GM12892 (cell line): Measurements from ENCODE around the gene DBN1.
"Not testable (repeated sequence)": the region's sequence is repeated elsewhere in the genome, so short reads cannot be mapped to it uniquely, and the experiment has no call there.

Experiments used
- DNase-seq: peaks from one replicate; pipeline ENCODE4 v3.0.0; 2011; ENCODE audit not compliant: insufficient read length
- FAIRE-seq: peaks from 2 replicates; lab custom pipeline; 2011; peaks lifted over from hg19 to GRCh38; lab: Jason Lieb, UNC
- POLR2A ChIP-seq: IDR thresholded peaks from 2 replicates; pipeline ENCODE4 v1.6.1; 2011; ENCODE audit warnings: low read depth, low read length, control low read depth
- POLR2AphosphoS5 ChIP-seq: IDR thresholded peaks from 2 replicates; pipeline ENCODE4 v1.6.1; 2011; ENCODE audit warnings: low read depth, low read length, control low read depth
- TAF1 ChIP-seq: IDR thresholded peaks from 2 replicates; pipeline ENCODE4 v1.6.1; 2011; ENCODE audit warnings: low read depth, mild to moderate bottlenecking, control low read depth, low read length, borderline replicate concordance

DBN1 gene

GRCh38 chr5:177486256-177486655 lies 12.8 kb upstream of the DBN1 start:
- FAIRE-seq, result no peak
- TF ChIP-seq TAF1, result no peak
- no peak for TF ChIP-seq POLR2A
- TF ChIP-seq POLR2AphosphoS5, result no peak

GRCh38 chr5:177485753-177486152 lies 12.3 kb upstream of the DBN1 start:
- not testable (repeated sequence) for DNase-seq, FAIRE-seq

More at GRCh38 chr5:177486256-177486655, 12.8 kb upstream of the DBN1 start:
- DNase-seq, result no peak

- TF ChIP-seq POLR2AphosphoS5, result peak; percentile 27; the same call in 1 of the 2 replicates
- TF ChIP-seq TAF1, result no peak
- FAIRE-seq (no peak), DNase-seq (no peak)
Measured at GRCh38 chr5:177484902-177485549, 11.6 kb upstream of the DBN1 start.

GRCh38 chr5:177483994-177484901 lies 10.8 kb upstream of the DBN1 start:
- FAIRE-seq, result no peak
- no peak for DNase-seq
- TF ChIP-seq POLR2AphosphoS5 (peak; percentile 54), POLR2A (peak; percentile 57), TAF1 (no peak)

- DNase-seq, result no peak
- no peak for FAIRE-seq
Measured at GRCh38 chr5:177483042-177483441, 9.6 kb upstream of the DBN1 start.

GRCh38 chr5:177482359-177482795 lies 8.9 kb upstream of the DBN1 start:
- TF ChIP-seq POLR2AphosphoS5 (peak; percentile 28; the same call in 1 of the 2 replicates), POLR2A (no peak)
- no peak for DNase-seq
- FAIRE-seq, result no peak

More at GRCh38 chr5:177483042-177483441, 9.6 kb upstream of the DBN1 start:
- TF ChIP-seq POLR2AphosphoS5, result no peak
- no peak for TF ChIP-seq TAF1
- TF ChIP-seq POLR2A, result no peak; the same call in 1 of the 2 replicates

GRCh38 chr5:177479774-177480173 lies 6.3 kb upstream of the DBN1 start:
- FAIRE-seq (no peak), DNase-seq (no peak)
- TF ChIP-seq TAF1 (no peak), POLR2AphosphoS5 (no peak), POLR2A (no peak)

- TF ChIP-seq POLR2AphosphoS5 (no peak), TAF1 (no peak), POLR2A (no peak)
- no peak for DNase-seq
- no peak for FAIRE-seq
Measured at GRCh38 chr5:177478711-177479646, 5.5 kb upstream of the DBN1 start.

- DNase-seq, result no peak
- no peak for FAIRE-seq
- TF ChIP-seq POLR2AphosphoS5 (no peak), POLR2A (no peak), TAF1 (no peak)
Measured at GRCh38 chr5:177477701-177478477, 4.5 kb upstream of the DBN1 start.

- TF ChIP-seq POLR2A (no peak), TAF1 (no peak), POLR2AphosphoS5 (no peak)
- DNase-seq (no peak), FAIRE-seq (no peak)
Measured at GRCh38 chr5:177476531-177477233, 3.2 kb upstream of the DBN1 start.
